ENCODE results near the gene COA5. TPM values are rescaled to one million over a fixed set of nuclear protein-coding genes. Genes with fewer than 3 reads are reported as not detected.

The COA5 gene
- total RNA-seq, 1 donor from 2014 or later: 26.6 TPM

- no peak for ATAC-seq
- peaks cover 59% of the 10 kb centered on the region for H3K36me3 ChIP-seq
- intact Hi-C loops (cut with DNase I): no loop called here
- H3K27me3 ChIP-seq: no peaks in the 10 kb centered on the region
- no peak for DNase-seq
- TF ChIP-seq CTCF (IDR thresholded peaks at IDR 0.05): no peak
- no peaks in the 10 kb centered on the region for H3K9me3 ChIP-seq
- no peak overlapping the region for H3K4me3 ChIP-seq
- H3K4me1 ChIP-seq: peaks cover 5% of the 10 kb centered on the region
- no peak overlapping the region for H3K27ac ChIP-seq
These were observed 46.2 kb downstream of the COA5 start for GRCh38 chr2:98561902-98562695.

GRCh38 chr2:98561018-98561417 is 47.3 kb downstream of the COA5 start:
- no peaks in the 10 kb centered on the region for H3K9me3 ChIP-seq
- peaks cover 59% of the 10 kb centered on the region for H3K36me3 ChIP-seq
- DNase-seq (no peak), ATAC-seq (no peak)
- intact Hi-C loops (cut with DNase I): no loop called here
- no peaks in the 10 kb centered on the region for H3K27me3 ChIP-seq
- no peak overlapping the region for H3K4me3 ChIP-seq
- peaks cover 5% of the 10 kb centered on the region for H3K4me1 ChIP-seq
- H3K27ac ChIP-seq: no peak overlapping the region
- no peak for TF ChIP-seq CTCF (IDR thresholded peaks at IDR 0.05)

GRCh38 chr2:98560256-98560771 is 48.0 kb downstream of the COA5 start:
- H3K4me1 ChIP-seq: peaks cover 5% of the 10 kb centered on the region
- DNase-seq: no peak
- H3K27me3 ChIP-seq: no peaks in the 10 kb centered on the region
- H3K9me3 ChIP-seq: no peaks in the 10 kb centered on the region
- ATAC-seq: no peak
- intact Hi-C loops (cut with DNase I): no loop called here
- no peak for TF ChIP-seq CTCF (IDR thresholded peaks at IDR 0.05)
- no peak overlapping the region for H3K4me3 ChIP-seq
- no peak overlapping the region for H3K27ac ChIP-seq
- peaks cover 59% of the 10 kb centered on the region for H3K36me3 ChIP-seq

- Histone ChIP-seq H3K4me3 (no peak overlapping the region), H3K27me3 (no peaks in the 10 kb centered on the region), H3K36me3 (peaks cover 59% of the 10 kb centered on the region), H3K27ac (no peak overlapping the region), H3K4me1 (peaks cover 5% of the 10 kb centered on the region), H3K9me3 (no peaks in the 10 kb centered on the region)
- DNase-seq: no peak
- no peak for ATAC-seq
- intact Hi-C loops (cut with DNase I): no loop called here
- TF ChIP-seq CTCF (IDR thresholded peaks at IDR 0.05): no peak
These were observed 48.7 kb downstream of the COA5 start for GRCh38 chr2:98559581-98559980.

GRCh38 chr2:98558852-98559530 is 49.3 kb downstream of the COA5 start:
- H3K9me3 ChIP-seq: no peaks in the 10 kb centered on the region
- intact Hi-C loops (cut with DNase I): no loop called here
- DNase-seq: no peak

More at GRCh38 chr2:98558852-98559530, 49.3 kb downstream of the COA5 start:
- no peak for TF ChIP-seq CTCF (IDR thresholded peaks at IDR 0.05)
- Histone ChIP-seq H3K27me3 (no peaks in the 10 kb centered on the region), H3K36me3 (peaks cover 59% of the 10 kb centered on the region), H3K27ac (no peak overlapping the region), H3K4me3 (no peak overlapping the region), H3K4me1 (peaks cover 5% of the 10 kb centered on the region)
- no peak for ATAC-seq
